SKM-1 treated with dmso at 0.1 percent for 144 hours (cell line): Measurements from ENCODE around the gene KDM4B.

Source experiments
- DNase-seq: peaks from one replicate; lab custom pipeline; 2025; ENCODE audit not compliant: unreplicated experiment; lab: John Stamatoyannopoulos, UW

KDM4B gene

GRCh38 chr19:5032101-5032967 lies 63.4 kb downstream of the KDM4B start:
- no peak for DNase-seq

- DNase-seq = no peak
These were observed 66.3 kb downstream of the KDM4B start for GRCh38 chr19:5035105-5035761.

- DNase-seq = no peak
These were observed 67.1 kb downstream of the KDM4B start for GRCh38 chr19:5035793-5036697.

GRCh38 chr19:5036698-5037563 lies 68.0 kb downstream of the KDM4B start:
- no peak for DNase-seq

GRCh38 chr19:5037936-5038335 lies 69.0 kb downstream of the KDM4B start:
- DNase-seq = no peak

GRCh38 chr19:5038631-5039271 lies 69.8 kb downstream of the KDM4B start:
- DNase-seq = peak; percentile 32

- DNase-seq = no peak
These were observed 71.0 kb downstream of the KDM4B start for GRCh38 chr19:5039642-5040543.

GRCh38 chr19:5040544-5041167 lies 71.7 kb downstream of the KDM4B start:
- DNase-seq = no peak

GRCh38 chr19:5041168-5041912 lies 72.4 kb downstream of the KDM4B start:
- DNase-seq = peak; percentile 12

- no peak for DNase-seq
These were observed 72.9 kb downstream of the KDM4B start for GRCh38 chr19:5041913-5042187.

GRCh38 chr19:5042556-5042955 lies 73.6 kb downstream of the KDM4B start:
- DNase-seq = no peak

- no peak for DNase-seq
These were observed 76.1 kb downstream of the KDM4B start for GRCh38 chr19:5045029-5045428.

- DNase-seq = no peak
These were observed 77.0 kb downstream of the KDM4B start for GRCh38 chr19:5045956-5046338.

- no peak for DNase-seq
These were observed 77.6 kb downstream of the KDM4B start for GRCh38 chr19:5046339-5047039.

GRCh38 chr19:5047251-5047935 lies 78.5 kb downstream of the KDM4B start:
- DNase-seq = no peak

GRCh38 chr19:5048091-5048726 lies 79.3 kb downstream of the KDM4B start:
- peak; percentile 38 for DNase-seq
